ENCODE results near the gene NUDT22.
A peak's percentile ranks its signal among the peaks of the same experiment; 100 is the strongest.

GRCh38 chr11:64241491-64242374 lies 15.7 kb downstream of the NUDT22 start:
- TF ChIP-seq TAF1 (IDR thresholded peaks at IDR 0.05; ENCODE audit: low read depth) (peak; percentile 65), ZBTB7A (IDR thresholded peaks at IDR 0.05; ENCODE audit: low read depth) (peak; percentile 29; the same call in 1 of the 2 replicates), EGR1 (IDR thresholded peaks at IDR 0.05) (peak; percentile 53), YY1 (IDR thresholded peaks at IDR 0.05; ENCODE audit: low read depth) (peak; percentile 81), EP300 (IDR thresholded peaks at IDR 0.05; ENCODE audit: borderline replicate concordance) (no peak), CREB1 (IDR thresholded peaks at IDR 0.05; ENCODE audit: low read depth) (no peak), FOXM1 (IDR thresholded peaks at IDR 0.05; ENCODE audit: borderline replicate concordance, low read depth) (no peak)
